PC-3 (cell line): ENCODE data around the gene ENTHD1.

Experiments used
- CTCF ChIP-seq: fragments of 300-600 bp; sonication (generic); conservative IDR thresholded peaks from 2 replicates; pipeline ENCODE4 v1.5.1; 2017; ENCODE audit warnings: antibody characterized with exemption, low read depth, mild to moderate bottlenecking, low read length
- EZH2 ChIP-seq: fragments of 300-600 bp; sonication (generic); IDR thresholded peaks from one replicate; pipeline ENCODE4 v1.6.1; 2017; ENCODE audit warnings: antibody characterized with exemption, mild to moderate bottlenecking, low read length; ENCODE audit not compliant: unreplicated experiment

DNA sequence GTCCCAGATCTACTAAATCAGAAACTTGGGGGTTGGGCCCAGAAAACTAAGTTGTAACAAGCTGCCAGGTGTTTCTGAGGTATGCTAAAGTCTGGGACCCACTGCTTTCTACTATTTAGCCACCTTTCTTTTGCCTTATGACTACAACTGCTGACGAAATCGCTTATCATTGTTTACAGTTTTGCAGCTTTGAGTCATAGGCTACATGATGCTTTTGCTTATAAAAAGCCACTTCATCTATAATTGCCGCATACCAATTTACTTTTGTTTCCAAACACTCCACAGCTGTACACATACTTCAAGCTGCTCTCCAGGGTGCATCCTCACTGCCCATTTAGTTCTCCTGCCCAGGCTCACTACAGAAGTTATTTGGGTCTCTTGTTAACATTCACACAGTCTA is 144.7 kb downstream of the ENTHD1 start:
- no peak for TF ChIP-seq CTCF
- TF ChIP-seq EZH2 = no peak
